MM.1S (cell line): Measurements from ENCODE around the gene UFSP2.

Experiments used
- CTCF ChIP-seq: fragments of 300-600 bp; sonication (generic); IDR thresholded peaks from 2 replicates; pipeline ENCODE4 v1.5.1; 2016; ENCODE audit warnings: antibody characterized with exemption, low read length, mixed read lengths
- EZH2 ChIP-seq: fragments of 300-600 bp; sonication (generic); optimal IDR thresholded peaks from 2 replicates; pipeline ENCODE3; 2017; ENCODE audit warnings: low read depth, mild to moderate bottlenecking, antibody characterized with exemption, low read length, mixed read lengths

- TF ChIP-seq CTCF (no peak), EZH2 (no peak)
Measured at GRCh38 chr4:185461565-185461964, 35.8 kb upstream of the UFSP2 start.
